Thoracic aorta (tissue), 2 donors: Measurements from ENCODE around the gene TMEM129. TPM values are rescaled to one million over a fixed set of nuclear protein-coding genes. Genes with fewer than 3 reads are reported as not detected.

ENCODE experiments used
- ATAC-seq: fragments of 150-250 bp; one replicate; pipeline ENCODE4 v1.8.0; 2017; ENCODE audit warnings: low read depth; ENCODE audit not compliant: insufficient number of reproducible peaks, low FRiP score
- DNase-seq: peaks from one replicate; pipeline ENCODE4 v3.0.0-alpha.2; 2020; ENCODE audit warnings: low spot score
- H3K27ac ChIP-seq, 2 donors: fragments of 200-600 bp; sonication (generic); 1 replicate in 1 of 2; 2 replicates in 1 of 2; pipeline ENCODE4 v1.5.1; 2016; ENCODE audit warnings: mild to moderate bottlenecking in 2 of 2, moderate library complexity in 2 of 2
- H3K27me3 ChIP-seq: fragments of 200-600 bp; sonication (generic); replicated peaks from 2 replicates; pipeline ENCODE4 v1.6.0; 2016; ENCODE audit warnings: mild to moderate bottlenecking; ENCODE audit not compliant: insufficient read depth
- H3K36me3 ChIP-seq: fragments of 200-600 bp; sonication (generic); one replicate; pipeline ENCODE4 v1.5.1; 2016
- H3K4me1 ChIP-seq, 2 donors: fragments of 200-600 bp; sonication (generic); 1 replicate in 1 of 2; 2 replicates in 1 of 2; pipeline versions ENCODE4 v1.5.1 to v1.6.0; 2016; ENCODE audit warnings: low read depth in 2 of 2, mild to moderate bottlenecking in 1 of 2; ENCODE audit not compliant: control insufficient read depth in 1 of 2
- H3K4me3 ChIP-seq: fragments of 200-600 bp; sonication (generic); 2 replicates; pipeline ENCODE4 v1.5.1; 2016; ENCODE audit warnings: mild to moderate bottlenecking
- H3K9me3 ChIP-seq: fragments of 200-600 bp; sonication (generic); 2 replicates; pipeline ENCODE4 v1.5.1; 2016
- CTCF ChIP-seq: fragments of 200-600 bp; sonication (generic); IDR thresholded peaks from one replicate; pipeline ENCODE4 v1.5.1; 2019; ENCODE audit warnings: antibody characterized with exemption
- total RNA-seq, 2 donors: library from RNA; depleted of rRNA; stranded (reverse); fragments of >200 nt; gene quantifications; one replicate each; pipeline versions ENCODE4 v1.1.0 to v1.2.3, GENCODE V29; 2016

TMEM129 gene
- total RNA-seq, 2 donors from 2014 or later = 58.1 to 104 TPM

- Histone ChIP-seq H3K9me3 (no peaks in the 10 kb centered on the region), H3K27ac (no peak overlapping the region), H3K4me3 (no peak overlapping the region), H3K36me3 (no peaks in the 10 kb centered on the region), H3K4me1 (no peaks in the 10 kb centered on the region), H3K27me3 (no peaks in the 10 kb centered on the region)
- no peak for TF ChIP-seq CTCF
- DNase-seq = no peak
- no peak for ATAC-seq
These were observed 22.9 kb upstream of the TMEM129 start for GRCh38 chr4:1743975-1744374.

GRCh38 chr4:1743551-1743950 lies 22.4 kb upstream of the TMEM129 start:
- Histone ChIP-seq H3K36me3 (no peaks in the 10 kb centered on the region), H3K9me3 (peaks cover under 1% of the 10 kb centered on the region), H3K27me3 (no peaks in the 10 kb centered on the region), H3K27ac (no peak overlapping the region), H3K4me3 (no peak overlapping the region), H3K4me1 (no peaks in the 10 kb centered on the region)
- DNase-seq (no peak), ATAC-seq (no peak)
- TF ChIP-seq CTCF = no peak

- no peak overlapping the region for H3K4me3 ChIP-seq
- H3K36me3 ChIP-seq = peaks cover 7% of the 10 kb centered on the region
- DNase-seq (no peak), ATAC-seq (no peak)
- no peaks in the 10 kb centered on the region for H3K27me3 ChIP-seq
- no peak overlapping the region for H3K27ac ChIP-seq
- H3K4me1 ChIP-seq = no peaks in the 10 kb centered on the region
- H3K9me3 ChIP-seq = peaks cover 9% of the 10 kb centered on the region
- no peak for TF ChIP-seq CTCF
These were observed 20.1 kb upstream of the TMEM129 start for GRCh38 chr4:1741208-1741607.

GRCh38 chr4:1740021-1740545 lies 19.0 kb upstream of the TMEM129 start:
- Histone ChIP-seq H3K4me3 (no peak overlapping the region), H3K27me3 (no peaks in the 10 kb centered on the region), H3K27ac (no peak overlapping the region), H3K9me3 (peaks cover 9% of the 10 kb centered on the region), H3K36me3 (peaks cover 7% of the 10 kb centered on the region), H3K4me1 (no peaks in the 10 kb centered on the region)
- ATAC-seq = no peak
- no peak for TF ChIP-seq CTCF
- no peak for DNase-seq

GRCh38 chr4:1739358-1739757 lies 18.2 kb upstream of the TMEM129 start:
- H3K36me3 ChIP-seq = peaks cover 7% of the 10 kb centered on the region
- TF ChIP-seq CTCF = no peak
- H3K27me3 ChIP-seq = no peaks in the 10 kb centered on the region
- H3K27ac ChIP-seq = no peak overlapping the region
- ATAC-seq = no peak
- H3K4me3 ChIP-seq = no peak overlapping the region
- peaks cover 9% of the 10 kb centered on the region for H3K9me3 ChIP-seq
- no peaks in the 10 kb centered on the region for H3K4me1 ChIP-seq
- no peak for DNase-seq
